NB4 (cell line): ENCODE results near the gene SUFU.
A peak's percentile ranks its signal among the peaks of the same experiment; 100 is the strongest.
"Not testable (repeated sequence)": the region's sequence is repeated elsewhere in the genome, so short reads cannot be mapped to it uniquely, and the experiment has no call there.

Experiments
- DNase-seq: peaks from one replicate; pipeline ENCODE4 v3.0.0; 2010; ENCODE audit warnings: low read depth
- H3K4me3 ChIP-seq: one replicate; pipeline ENCODE4 v1.5.1; 2011; ENCODE audit warnings: mild to moderate bottlenecking, low read depth, low read length, moderate library complexity
- MYC ChIP-seq: IDR thresholded peaks from 2 replicates; pipeline ENCODE4 v1.6.1; 2011; ENCODE audit warnings: low read depth, low read length
- POLR2A ChIP-seq: IDR thresholded peaks from 2 replicates; pipeline ENCODE4 v1.6.1; 2011; ENCODE audit warnings: mild to moderate bottlenecking; ENCODE audit not compliant: insufficient read length; ENCODE audit errors: extremely low read depth
- TF ChIP-seq, protein P1 (sequence below): IDR thresholded peaks from one replicate; pipeline ENCODE4 v1.5.1; 2012; ENCODE audit warnings: low read depth, low read length
- TF ChIP-seq, protein P2 (sequence below): IDR thresholded peaks from 2 replicates; pipeline ENCODE4 v1.6.1; 2011; ENCODE audit warnings: low read depth, low read length

SUFU gene

DNA sequence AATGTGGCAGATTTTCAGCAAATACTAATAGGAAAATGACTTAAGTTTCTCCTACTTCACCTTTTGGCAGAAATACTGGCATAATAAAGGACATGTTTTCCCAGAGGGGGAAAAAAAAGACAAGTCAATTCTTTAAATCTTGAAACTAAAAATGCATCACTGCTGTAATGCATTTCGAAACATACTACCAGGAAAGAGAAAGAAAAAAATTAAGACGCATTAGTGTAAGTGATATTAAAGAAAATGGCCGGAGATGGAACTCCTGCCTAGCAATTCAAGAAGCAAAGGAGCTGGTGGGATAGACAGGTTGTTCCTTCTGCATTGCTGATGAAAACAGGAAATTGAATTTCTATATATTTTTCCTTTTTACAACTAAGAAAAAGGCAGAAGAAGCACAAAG lies 4.4 kb upstream of the SUFU start:
- no peak for DNase-seq
- no peak overlapping the region for H3K4me3 ChIP-seq

DNA sequence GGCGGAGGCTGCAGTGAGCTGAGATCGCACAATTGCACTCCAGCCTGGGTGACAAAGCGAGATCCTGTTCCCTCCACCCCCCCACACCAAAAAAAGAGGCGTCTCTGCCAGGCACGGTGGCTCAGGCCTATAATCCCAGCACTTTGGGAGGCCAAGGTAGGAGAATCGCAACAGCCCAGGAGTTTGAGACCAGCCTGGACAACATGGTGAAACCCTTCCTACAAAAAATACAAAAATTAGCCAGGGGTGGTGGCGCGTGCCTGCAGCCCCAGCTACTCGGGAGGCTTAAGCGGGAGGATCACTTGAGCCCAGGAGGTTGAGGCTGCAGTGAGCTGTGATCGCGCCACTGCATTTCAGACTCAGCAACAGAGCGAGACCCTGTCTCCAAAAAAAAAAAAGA lies 3.1 kb upstream of the SUFU start:
- DNase-seq = not testable (repeated sequence)
- peak overlapping the region; percentile 90 for H3K4me3 ChIP-seq

More for the DNA sequence above, 4.4 kb upstream of the SUFU start:
- TF ChIP-seq MYC (no peak), POLR2A (no peak)
- TF ChIP-seq, protein P1, sequence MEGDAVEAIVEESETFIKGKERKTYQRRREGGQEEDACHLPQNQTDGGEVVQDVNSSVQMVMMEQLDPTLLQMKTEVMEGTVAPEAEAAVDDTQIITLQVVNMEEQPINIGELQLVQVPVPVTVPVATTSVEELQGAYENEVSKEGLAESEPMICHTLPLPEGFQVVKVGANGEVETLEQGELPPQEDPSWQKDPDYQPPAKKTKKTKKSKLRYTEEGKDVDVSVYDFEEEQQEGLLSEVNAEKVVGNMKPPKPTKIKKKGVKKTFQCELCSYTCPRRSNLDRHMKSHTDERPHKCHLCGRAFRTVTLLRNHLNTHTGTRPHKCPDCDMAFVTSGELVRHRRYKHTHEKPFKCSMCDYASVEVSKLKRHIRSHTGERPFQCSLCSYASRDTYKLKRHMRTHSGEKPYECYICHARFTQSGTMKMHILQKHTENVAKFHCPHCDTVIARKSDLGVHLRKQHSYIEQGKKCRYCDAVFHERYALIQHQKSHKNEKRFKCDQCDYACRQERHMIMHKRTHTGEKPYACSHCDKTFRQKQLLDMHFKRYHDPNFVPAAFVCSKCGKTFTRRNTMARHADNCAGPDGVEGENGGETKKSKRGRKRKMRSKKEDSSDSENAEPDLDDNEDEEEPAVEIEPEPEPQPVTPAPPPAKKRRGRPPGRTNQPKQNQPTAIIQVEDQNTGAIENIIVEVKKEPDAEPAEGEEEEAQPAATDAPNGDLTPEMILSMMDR = no peak
- TF ChIP-seq, protein P2, sequence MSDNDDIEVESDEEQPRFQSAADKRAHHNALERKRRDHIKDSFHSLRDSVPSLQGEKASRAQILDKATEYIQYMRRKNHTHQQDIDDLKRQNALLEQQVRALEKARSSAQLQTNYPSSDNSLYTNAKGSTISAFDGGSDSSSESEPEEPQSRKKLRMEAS = no peak

DNA sequence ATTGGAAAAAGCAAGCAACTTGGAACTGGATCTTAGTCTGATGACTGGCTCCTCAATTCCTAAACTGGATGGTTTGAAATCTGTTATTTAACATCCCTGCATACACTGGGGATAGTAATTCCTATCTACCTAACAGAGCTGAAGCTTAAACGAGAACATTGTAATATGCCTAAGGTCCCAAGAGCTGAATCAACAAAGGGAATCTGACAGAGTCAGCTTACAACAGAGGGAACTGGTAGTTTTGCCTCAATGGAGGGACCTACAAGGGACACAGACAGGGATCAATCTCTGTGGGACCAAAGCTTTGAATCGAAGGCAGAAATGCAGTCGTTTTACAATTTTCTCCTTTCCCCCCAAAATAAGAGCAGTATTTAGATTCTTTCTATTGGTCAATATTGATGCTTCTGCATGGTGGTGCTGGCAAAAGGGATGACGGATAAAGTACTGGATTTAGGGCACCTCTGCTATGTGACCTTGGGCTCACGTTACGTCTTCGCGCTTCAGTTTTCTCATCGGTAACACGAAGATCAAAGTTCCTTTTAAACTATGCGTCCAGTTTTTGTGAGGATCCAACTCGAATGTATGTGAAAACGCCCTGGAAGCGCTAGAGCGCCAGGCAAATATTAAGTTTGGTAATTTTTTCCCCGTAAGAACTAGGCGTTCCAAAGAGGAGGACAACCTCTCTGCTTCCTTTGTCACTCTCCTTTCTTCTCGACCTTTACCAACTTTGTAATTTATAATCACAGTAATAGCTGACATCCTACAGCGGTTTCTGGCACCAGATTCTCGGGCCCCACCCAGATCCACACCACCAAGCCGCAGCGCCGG lies 2.4 kb upstream of the SUFU start:
- no peak for DNase-seq
- TF ChIP-seq POLR2A = no peak
- TF ChIP-seq, protein P2 = peak; percentile 26; the same call in 1 of the 2 replicates
- TF ChIP-seq MYC = peak; percentile 45; the same call in 1 of the 2 replicates
- TF ChIP-seq, protein P1 = no peak
- peak overlapping the region; percentile 90 for H3K4me3 ChIP-seq

DNA sequence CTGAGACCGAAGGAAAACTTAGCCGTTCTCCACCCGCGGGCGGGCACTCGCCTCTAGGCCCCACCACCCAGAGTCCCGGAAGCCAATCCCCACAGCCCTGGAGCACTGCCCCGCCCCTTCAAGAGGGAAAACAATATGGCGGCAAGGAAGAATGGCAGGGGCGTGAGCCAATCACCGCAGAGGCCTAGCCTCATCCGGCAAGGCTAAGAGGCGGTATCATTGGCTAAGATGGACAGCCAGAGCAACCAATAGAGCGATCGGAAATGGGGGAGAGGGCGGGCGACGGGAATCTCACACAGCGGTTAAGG lies 1.8 kb upstream of the SUFU start:
- TF ChIP-seq MYC (no peak), POLR2A (no peak)
- TF ChIP-seq, protein P2 = no peak
- peak overlapping the region; percentile 91 for H3K4me3 ChIP-seq
- peak; percentile 99 for DNase-seq

DNA sequence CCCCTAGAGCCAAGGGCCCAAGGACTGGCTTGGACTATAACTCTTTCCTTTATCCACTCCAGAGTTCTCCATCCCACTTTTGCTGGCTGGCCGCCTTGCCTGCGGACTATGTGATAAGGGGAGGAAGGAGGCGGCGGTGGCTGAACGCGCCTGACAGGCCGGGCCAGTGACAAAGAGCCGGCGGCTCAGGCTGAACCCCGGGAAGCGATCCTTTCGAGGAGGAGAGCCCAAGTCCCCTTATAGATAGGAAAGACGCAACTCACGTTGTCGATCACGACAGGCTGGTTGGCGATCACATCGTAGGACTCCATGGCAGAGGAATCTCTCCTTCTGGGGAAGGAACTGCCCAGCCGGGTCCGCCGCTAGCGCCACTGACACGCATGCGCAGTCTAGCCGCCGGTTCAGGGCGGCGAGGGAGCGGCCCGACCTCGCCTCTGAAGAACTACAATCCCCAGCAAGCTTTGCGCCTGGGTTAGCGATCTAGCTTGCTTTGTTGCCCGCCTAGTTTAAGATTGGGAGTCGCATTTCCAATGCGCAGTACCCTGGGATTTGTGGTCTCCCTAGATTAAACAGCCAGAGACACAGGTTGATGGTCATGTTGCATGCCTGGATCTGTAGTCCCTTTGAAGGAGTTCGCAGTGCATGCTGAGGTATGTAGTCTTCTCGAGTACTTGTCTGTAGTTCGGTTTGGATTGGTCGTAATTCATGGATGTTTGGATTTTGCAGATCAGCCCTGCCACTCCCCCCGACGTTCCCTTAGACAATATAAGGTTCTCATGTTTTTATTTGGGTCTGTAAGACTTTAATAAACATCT lies 1.2 kb upstream of the SUFU start, which contains the start of gene ACTR1A:
Gene ACTR1A (minus strand): TSS at position 376 of the 815 bp plus-strand sequence. CDS start 65 bp downstream, at position 311.
- H3K4me3 ChIP-seq = peak within 1 kb of the TSS; percentile 91
- peak; percentile 99 for DNase-seq
- TF ChIP-seq, protein P1 = no peak
- TF ChIP-seq, protein P2 = peak; percentile 83
- TF ChIP-seq MYC (peak; percentile 89), POLR2A (peak; percentile 70)

DNA sequence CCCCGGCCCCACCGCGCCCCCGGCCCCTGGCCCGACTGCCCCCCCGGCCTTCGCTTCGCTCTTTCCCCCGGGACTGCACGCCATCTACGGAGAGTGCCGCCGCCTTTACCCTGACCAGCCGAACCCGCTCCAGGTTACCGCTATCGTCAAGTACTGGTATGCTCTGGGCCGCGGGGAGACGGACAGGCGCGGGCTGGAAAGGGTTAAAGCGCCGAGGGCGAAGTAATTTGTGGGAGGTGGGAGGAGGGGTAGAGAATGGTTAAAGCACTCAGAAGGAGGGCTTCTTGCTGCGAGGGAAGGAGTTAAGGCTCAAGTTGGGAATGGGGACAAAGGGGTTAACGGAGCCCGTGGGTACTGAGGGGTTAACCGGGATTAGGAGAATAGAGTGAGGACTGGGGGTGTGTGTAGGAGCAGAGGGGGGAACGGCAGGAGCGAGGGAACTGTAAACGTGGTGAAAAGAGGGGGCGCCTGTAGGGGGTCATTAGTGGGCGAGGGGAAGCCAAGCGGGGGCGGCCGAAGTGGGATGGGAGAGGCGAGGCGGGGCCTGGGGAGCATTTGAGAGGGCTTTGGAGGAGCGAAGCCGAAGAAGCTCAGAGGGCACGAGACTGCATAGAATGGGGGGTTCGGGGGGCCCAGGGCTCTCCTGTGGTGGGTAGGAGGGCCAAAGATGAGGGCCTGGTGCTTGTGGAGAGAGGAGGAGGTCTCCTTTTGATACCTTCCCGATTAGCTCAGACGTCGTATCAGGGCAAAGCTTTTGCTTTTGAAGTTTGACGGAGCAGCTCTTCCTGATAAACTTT lies 605 bp downstream of the SUFU start:
- peak overlapping the region; percentile 87 for H3K4me3 ChIP-seq
- DNase-seq = peak; percentile 72
- no peak for TF ChIP-seq POLR2A
- no peak for TF ChIP-seq MYC
- TF ChIP-seq, protein P2 = no peak; the same call in 1 of the 2 replicates
- TF ChIP-seq, protein P1 = no peak
